ENCODE data around the gene GIN1. TPM values are rescaled to one million over a fixed set of nuclear protein-coding genes. Genes with fewer than 3 reads are reported as not detected.
"Not testable (repeated sequence)": the region's sequence is repeated elsewhere in the genome, so short reads cannot be mapped to it uniquely, and the experiment has no call there.

GIN1 gene
- polyA plus RNA-seq, 1 donor from 2014 or later, result 17.5 TPM

- no peaks in the 10 kb centered on the region for H3K9me2 ChIP-seq (ENCODE audit: insufficient read depth, low read length)
- no peak overlapping the region for H3K9ac ChIP-seq (ENCODE audit: low read length)
- no peaks in the 10 kb centered on the region for H4K20me1 ChIP-seq (ENCODE audit: insufficient read depth)
- H3F3A ChIP-seq (ENCODE audit: insufficient read depth, low read length, poor library complexity, severe bottlenecking), result no peaks in the 10 kb centered on the region
- TF ChIP-seq MXI1 (conservative IDR thresholded peaks at IDR 0.05; ENCODE audit: poor library complexity, severe bottlenecking), result no peak
- TF ChIP-seq SMC3 (conservative IDR thresholded peaks at IDR 0.05; ENCODE audit: poor library complexity), result no peak
- H3K4me2 ChIP-seq (ENCODE audit: low read length), result no peak overlapping the region
- H2AFZ ChIP-seq (ENCODE audit: low read depth, low read length), result no peak overlapping the region
- H3K27me3 ChIP-seq (ENCODE audit: insufficient read depth, low read depth, low read length), result no peaks in the 10 kb centered on the region
- H3K9me3 ChIP-seq (ENCODE audit: low read length), result no peaks in the 10 kb centered on the region
- H3K27ac ChIP-seq (ENCODE audit: low read length), result no peak overlapping the region
- no peak overlapping the region for H3K4me3 ChIP-seq (ENCODE audit: low read length)
- no peaks in the 10 kb centered on the region for H3K79me2 ChIP-seq (replicated peaks; ENCODE audit: insufficient read depth, low read length)
- no peaks in the 10 kb centered on the region for H3K36me3 ChIP-seq (ENCODE audit: insufficient read depth, low read length)
Measured at GRCh38 chr5:103057208-103058130, 62.5 kb downstream of the GIN1 start.

DNA sequence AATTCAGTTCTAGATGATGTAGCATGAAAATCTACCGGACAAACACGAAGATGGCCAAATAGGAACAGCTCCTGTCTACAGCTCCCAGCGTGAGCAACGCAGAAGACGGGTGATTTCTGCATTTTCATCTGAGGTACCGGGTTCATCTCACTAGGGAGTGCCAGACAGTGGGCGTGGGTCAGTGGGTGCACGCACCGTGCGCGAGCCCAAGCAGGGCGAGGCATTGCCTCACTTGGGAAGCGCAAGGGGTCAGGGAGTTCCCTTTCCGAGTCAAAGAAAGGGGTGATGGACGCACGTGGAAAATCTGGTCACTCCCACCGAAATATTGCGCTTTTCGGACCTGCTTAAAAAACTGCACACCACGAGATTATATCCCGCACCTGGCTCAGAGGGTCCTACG lies 73.2 kb downstream of the GIN1 start:
- not testable (repeated sequence) for H2AFZ ChIP-seq (ENCODE audit: low read depth, low read length); H3K9ac ChIP-seq (ENCODE audit: low read length); H3F3A ChIP-seq (ENCODE audit: insufficient read depth, low read length, poor library complexity, severe bottlenecking); H3K27ac ChIP-seq (ENCODE audit: low read length); H3K79me2 ChIP-seq (replicated peaks; ENCODE audit: insufficient read depth, low read length); H3K4me3 ChIP-seq (ENCODE audit: low read length); H3K36me3 ChIP-seq (ENCODE audit: insufficient read depth, low read length); H3K9me3 ChIP-seq (ENCODE audit: low read length); H3K9me2 ChIP-seq (ENCODE audit: insufficient read depth, low read length); H3K27me3 ChIP-seq (ENCODE audit: insufficient read depth, low read depth, low read length); H3K4me2 ChIP-seq (ENCODE audit: low read length); H4K20me1 ChIP-seq (ENCODE audit: insufficient read depth)

DNA sequence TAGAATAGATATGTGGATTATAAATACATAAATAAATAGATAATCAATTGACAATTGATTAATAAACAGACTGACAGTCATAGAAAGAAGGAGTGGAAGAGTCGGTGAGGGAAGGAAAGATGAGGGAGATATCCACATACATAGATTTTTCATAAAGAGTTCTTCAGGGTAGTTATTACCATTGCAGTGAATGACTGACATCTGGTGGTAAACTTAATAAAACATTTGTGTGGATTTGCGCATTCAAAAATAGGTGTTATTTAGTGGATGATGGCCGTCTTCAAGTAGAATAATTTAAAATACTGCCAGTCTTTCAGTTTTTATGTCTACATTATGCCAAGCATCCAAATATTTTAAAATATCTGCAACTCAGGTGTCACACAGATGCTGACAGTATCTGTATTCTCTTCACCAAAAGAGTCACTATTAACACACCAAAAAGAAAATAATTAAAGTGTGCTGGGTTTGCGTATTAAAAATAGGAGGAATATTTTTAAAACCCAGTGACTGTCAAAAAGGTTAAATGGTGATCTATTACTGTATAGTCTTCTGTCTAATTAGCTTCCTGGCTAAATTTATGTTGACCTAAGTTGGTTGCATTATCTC lies 78.8 kb downstream of the GIN1 start:
- Histone ChIP-seq H3K27me3 (ENCODE audit: insufficient read depth, low read depth, low read length) (no peaks in the 10 kb centered on the region), H3K4me3 (ENCODE audit: low read length) (no peak overlapping the region), H2AFZ (ENCODE audit: low read depth, low read length) (no peak overlapping the region), H3K9ac (ENCODE audit: low read length) (no peak overlapping the region), H3K9me3 (ENCODE audit: low read length) (no peaks in the 10 kb centered on the region), H4K20me1 (ENCODE audit: insufficient read depth) (no peaks in the 10 kb centered on the region), H3K9me2 (ENCODE audit: insufficient read depth, low read length) (no peaks in the 10 kb centered on the region), H3K36me3 (ENCODE audit: insufficient read depth, low read length) (no peaks in the 10 kb centered on the region), H3F3A (ENCODE audit: insufficient read depth, low read length, poor library complexity, severe bottlenecking) (no peaks in the 10 kb centered on the region), H3K4me2 (ENCODE audit: low read length) (no peak overlapping the region), H3K27ac (ENCODE audit: low read length) (no peak overlapping the region), H3K79me2 (replicated peaks; ENCODE audit: insufficient read depth, low read length) (no peaks in the 10 kb centered on the region)
- TF ChIP-seq SMC3 (conservative IDR thresholded peaks at IDR 0.05; ENCODE audit: poor library complexity), result peak; percentile 91
- TF ChIP-seq RAD21 (conservative IDR thresholded peaks at IDR 0.05), result peak; percentile 90
- TF ChIP-seq MXI1 (conservative IDR thresholded peaks at IDR 0.05; ENCODE audit: poor library complexity, severe bottlenecking), result no peak
- TF ChIP-seq CTCF (IDR thresholded peaks at IDR 0.05; ENCODE audit: poor library complexity, severe bottlenecking), result peak; percentile 77
- no peak for TF ChIP-seq EP300 (conservative IDR thresholded peaks at IDR 0.05; ENCODE audit: poor library complexity, severe bottlenecking)
- no peak for TF ChIP-seq REST (IDR thresholded peaks at IDR 0.05; ENCODE audit: borderline replicate concordance)
- TF ChIP-seq EZH2 (IDR thresholded peaks at IDR 0.05; ENCODE audit: borderline replicate concordance, insufficient read depth, low read length, poor library complexity, severe bottlenecking), result no peak
